A549 (cell line): Measurements from ENCODE around the gene PNMA6A.

ENCODE experiments used
- EP300 ChIP-seq, 2 experiments: fragments of >200 bp; sonication (Bioruptor Twin); formaldehyde crosslinking; IDR thresholded peaks; 2 replicates in 1 of 2; 3 replicates in 1 of 2; pipeline ENCODE4 v1.6.1; 2016 to 2017
- HOXA7 ChIP-seq: fragments of 250-450 bp; sonication (Bioruptor Pico); IDR thresholded peaks from 2 replicates; pipeline ENCODE4 v1.5.0; 2020; ENCODE audit warnings: mild to moderate bottlenecking, moderate library complexity
- HOXB13 ChIP-seq: fragments of 250-450 bp; sonication (Bioruptor Pico); IDR thresholded peaks from 2 replicates; pipeline ENCODE4 v1.5.0; 2020; ENCODE audit warnings: low read depth, mild to moderate bottlenecking, moderate library complexity
- MYC ChIP-seq: IDR thresholded peaks from 2 replicates; pipeline ENCODE4 v1.6.1; 2012; ENCODE audit warnings: mild to moderate bottlenecking, inconsistent platforms, low read length, improper control_type of control experiment, borderline replicate concordance
- TF ChIP-seq, protein P1 (sequence below): fragments of >200 bp; sonication (Bioruptor Twin); formaldehyde crosslinking; IDR thresholded peaks from 3 replicates; pipeline ENCODE4 v1.5.1; 2016
- TF ChIP-seq, protein P2 (sequence below): fragments of 200-600 bp; sonication (generic); IDR thresholded peaks from 2 replicates; pipeline ENCODE4 v1.6.1; 2016; ENCODE audit warnings: antibody characterized with exemption, mild to moderate bottlenecking, moderate library complexity

DNA sequence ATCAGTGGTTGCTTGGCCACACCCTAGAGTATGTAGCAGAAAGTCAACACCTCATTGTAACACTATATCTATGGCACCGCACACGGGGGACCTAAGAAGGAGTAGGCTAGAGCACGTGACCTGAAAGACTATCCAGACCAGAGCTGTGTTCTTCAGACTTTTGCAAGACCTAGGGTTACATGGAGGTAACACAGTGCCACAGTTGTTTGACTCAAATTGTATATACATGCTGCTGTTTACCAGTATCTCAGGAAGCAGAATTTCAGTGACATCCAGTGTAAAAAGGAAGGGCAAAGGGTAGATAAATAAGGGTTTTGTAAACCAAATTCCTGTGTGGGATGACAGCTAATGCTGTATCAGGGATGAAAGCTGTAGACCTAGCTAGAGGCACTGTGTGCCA, 30.2 kb downstream of the PNMA6A start:
- TF ChIP-seq MYC (no peak), HOXB13 (CRISPR knock-in tag) (no peak), EP300 (IDR thresholded peaks at IDR 0.05) (no peak), HOXA7 (CRISPR knock-in tag) (no peak)
- TF ChIP-seq, protein P1, sequence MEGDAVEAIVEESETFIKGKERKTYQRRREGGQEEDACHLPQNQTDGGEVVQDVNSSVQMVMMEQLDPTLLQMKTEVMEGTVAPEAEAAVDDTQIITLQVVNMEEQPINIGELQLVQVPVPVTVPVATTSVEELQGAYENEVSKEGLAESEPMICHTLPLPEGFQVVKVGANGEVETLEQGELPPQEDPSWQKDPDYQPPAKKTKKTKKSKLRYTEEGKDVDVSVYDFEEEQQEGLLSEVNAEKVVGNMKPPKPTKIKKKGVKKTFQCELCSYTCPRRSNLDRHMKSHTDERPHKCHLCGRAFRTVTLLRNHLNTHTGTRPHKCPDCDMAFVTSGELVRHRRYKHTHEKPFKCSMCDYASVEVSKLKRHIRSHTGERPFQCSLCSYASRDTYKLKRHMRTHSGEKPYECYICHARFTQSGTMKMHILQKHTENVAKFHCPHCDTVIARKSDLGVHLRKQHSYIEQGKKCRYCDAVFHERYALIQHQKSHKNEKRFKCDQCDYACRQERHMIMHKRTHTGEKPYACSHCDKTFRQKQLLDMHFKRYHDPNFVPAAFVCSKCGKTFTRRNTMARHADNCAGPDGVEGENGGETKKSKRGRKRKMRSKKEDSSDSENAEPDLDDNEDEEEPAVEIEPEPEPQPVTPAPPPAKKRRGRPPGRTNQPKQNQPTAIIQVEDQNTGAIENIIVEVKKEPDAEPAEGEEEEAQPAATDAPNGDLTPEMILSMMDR = no peak
- TF ChIP-seq, protein P2, sequence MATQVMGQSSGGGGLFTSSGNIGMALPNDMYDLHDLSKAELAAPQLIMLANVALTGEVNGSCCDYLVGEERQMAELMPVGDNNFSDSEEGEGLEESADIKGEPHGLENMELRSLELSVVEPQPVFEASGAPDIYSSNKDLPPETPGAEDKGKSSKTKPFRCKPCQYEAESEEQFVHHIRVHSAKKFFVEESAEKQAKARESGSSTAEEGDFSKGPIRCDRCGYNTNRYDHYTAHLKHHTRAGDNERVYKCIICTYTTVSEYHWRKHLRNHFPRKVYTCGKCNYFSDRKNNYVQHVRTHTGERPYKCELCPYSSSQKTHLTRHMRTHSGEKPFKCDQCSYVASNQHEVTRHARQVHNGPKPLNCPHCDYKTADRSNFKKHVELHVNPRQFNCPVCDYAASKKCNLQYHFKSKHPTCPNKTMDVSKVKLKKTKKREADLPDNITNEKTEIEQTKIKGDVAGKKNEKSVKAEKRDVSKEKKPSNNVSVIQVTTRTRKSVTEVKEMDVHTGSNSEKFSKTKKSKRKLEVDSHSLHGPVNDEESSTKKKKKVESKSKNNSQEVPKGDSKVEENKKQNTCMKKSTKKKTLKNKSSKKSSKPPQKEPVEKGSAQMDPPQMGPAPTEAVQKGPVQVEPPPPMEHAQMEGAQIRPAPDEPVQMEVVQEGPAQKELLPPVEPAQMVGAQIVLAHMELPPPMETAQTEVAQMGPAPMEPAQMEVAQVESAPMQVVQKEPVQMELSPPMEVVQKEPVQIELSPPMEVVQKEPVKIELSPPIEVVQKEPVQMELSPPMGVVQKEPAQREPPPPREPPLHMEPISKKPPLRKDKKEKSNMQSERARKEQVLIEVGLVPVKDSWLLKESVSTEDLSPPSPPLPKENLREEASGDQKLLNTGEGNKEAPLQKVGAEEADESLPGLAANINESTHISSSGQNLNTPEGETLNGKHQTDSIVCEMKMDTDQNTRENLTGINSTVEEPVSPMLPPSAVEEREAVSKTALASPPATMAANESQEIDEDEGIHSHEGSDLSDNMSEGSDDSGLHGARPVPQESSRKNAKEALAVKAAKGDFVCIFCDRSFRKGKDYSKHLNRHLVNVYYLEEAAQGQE = no peak
